ENCODE data around the gene MAGEB17. TPM values are rescaled to one million over a fixed set of nuclear protein-coding genes. Genes with fewer than 3 reads are reported as not detected.
"Not testable (repeated sequence)": the region's sequence is repeated elsewhere in the genome, so short reads cannot be mapped to it uniquely, and the experiment has no call there.

Gene MAGEB17
- total RNA-seq, result not detected

- DNase-seq (ENCODE audit: low spot score), result no peak
Measured at GRCh38 chrX:16167181-16167580, at the start of gene MAGEB17. Gene MAGEB17, plus strand, starts transcription at chrX:16167481. Its CDS starts 2,902 bp downstream, at chrX:16170383.

- DNase-seq (ENCODE audit: low spot score), result no peak
Measured at GRCh38 chrX:16119353-16120220, 47.7 kb upstream of the MAGEB17 start.

GRCh38 chrX:16120431-16120830 is 46.9 kb upstream of the MAGEB17 start:
- no peak for DNase-seq (ENCODE audit: low spot score)

- peak; percentile 73 for DNase-seq (ENCODE audit: low spot score)
Measured at GRCh38 chrX:16123222-16123786, 44.0 kb upstream of the MAGEB17 start, which contains the start of gene GRPR. Gene GRPR, plus strand, starts transcription at chrX:16123565. Its CDS starts 389 bp downstream, at chrX:16123954.

GRCh38 chrX:16124201-16124600 is 43.1 kb upstream of the MAGEB17 start:
- no peak for DNase-seq (ENCODE audit: low spot score)

GRCh38 chrX:16125520-16126149 is 41.6 kb upstream of the MAGEB17 start:
- no peak for DNase-seq (ENCODE audit: low spot score)

- no peak for DNase-seq (ENCODE audit: low spot score)
Measured at GRCh38 chrX:16130707-16131106, 36.6 kb upstream of the MAGEB17 start.

- no peak for DNase-seq (ENCODE audit: low spot score)
Measured at GRCh38 chrX:16134936-16135335, 32.3 kb upstream of the MAGEB17 start.

- DNase-seq (ENCODE audit: low spot score), result no peak
Measured at GRCh38 chrX:16136080-16136479, 31.2 kb upstream of the MAGEB17 start.

GRCh38 chrX:16137416-16138107 is 29.7 kb upstream of the MAGEB17 start:
- no peak for DNase-seq (ENCODE audit: low spot score)

- no peak for DNase-seq (ENCODE audit: low spot score)
Measured at GRCh38 chrX:16138108-16138427, 29.2 kb upstream of the MAGEB17 start.

- no peak for DNase-seq (ENCODE audit: low spot score)
Measured at GRCh38 chrX:16140448-16140847, 26.8 kb upstream of the MAGEB17 start.

GRCh38 chrX:16140983-16141382 is 26.3 kb upstream of the MAGEB17 start:
- no peak for DNase-seq (ENCODE audit: low spot score)

- DNase-seq (ENCODE audit: low spot score), result no peak
Measured at GRCh38 chrX:16141422-16142245, 25.6 kb upstream of the MAGEB17 start.

GRCh38 chrX:16142246-16142558 is 25.1 kb upstream of the MAGEB17 start:
- no peak for DNase-seq (ENCODE audit: low spot score)

GRCh38 chrX:16143968-16144367 is 23.3 kb upstream of the MAGEB17 start:
- DNase-seq (ENCODE audit: low spot score), result no peak

GRCh38 chrX:16144420-16144819 is 22.9 kb upstream of the MAGEB17 start:
- no peak for DNase-seq (ENCODE audit: low spot score)

GRCh38 chrX:16145093-16145492 is 22.2 kb upstream of the MAGEB17 start:
- DNase-seq (ENCODE audit: low spot score), result not testable (repeated sequence)

GRCh38 chrX:16145656-16146055 is 21.6 kb upstream of the MAGEB17 start:
- DNase-seq (ENCODE audit: low spot score), result no peak

- DNase-seq (ENCODE audit: low spot score), result no peak
Measured at GRCh38 chrX:16148896-16149295, 18.4 kb upstream of the MAGEB17 start.

- DNase-seq (ENCODE audit: low spot score), result no peak
Measured at GRCh38 chrX:16155581-16156096, 11.6 kb upstream of the MAGEB17 start.

Measured in ureter (tissue), 1 donor.